LNCaP clone FGC (cell line): ENCODE data around the gene SOX18.

Experiments
- DNase-seq: peaks from one replicate; pipeline ENCODE4 v3.0.0-alpha.2; 2011; ENCODE audit warnings: low read depth
- H3K4me3 ChIP-seq: 2 replicates; pipeline ENCODE4 v1.5.1; 2011; ENCODE audit warnings: mild to moderate bottlenecking, low read depth, low read length, control low read depth
- CTCF ChIP-seq: IDR thresholded peaks from 2 replicates; pipeline ENCODE4 v1.5.1; 2012; ENCODE audit warnings: mild to moderate bottlenecking; ENCODE audit not compliant: control insufficient read depth, insufficient read depth; ENCODE audit errors: extremely low read depth

SOX18 gene

GRCh38 chr20:64029293-64030117 is 19.9 kb downstream of the SOX18 start:
- no peak for DNase-seq
- no peak for TF ChIP-seq CTCF
- H3K4me3 ChIP-seq = no peak overlapping the region

DNA sequence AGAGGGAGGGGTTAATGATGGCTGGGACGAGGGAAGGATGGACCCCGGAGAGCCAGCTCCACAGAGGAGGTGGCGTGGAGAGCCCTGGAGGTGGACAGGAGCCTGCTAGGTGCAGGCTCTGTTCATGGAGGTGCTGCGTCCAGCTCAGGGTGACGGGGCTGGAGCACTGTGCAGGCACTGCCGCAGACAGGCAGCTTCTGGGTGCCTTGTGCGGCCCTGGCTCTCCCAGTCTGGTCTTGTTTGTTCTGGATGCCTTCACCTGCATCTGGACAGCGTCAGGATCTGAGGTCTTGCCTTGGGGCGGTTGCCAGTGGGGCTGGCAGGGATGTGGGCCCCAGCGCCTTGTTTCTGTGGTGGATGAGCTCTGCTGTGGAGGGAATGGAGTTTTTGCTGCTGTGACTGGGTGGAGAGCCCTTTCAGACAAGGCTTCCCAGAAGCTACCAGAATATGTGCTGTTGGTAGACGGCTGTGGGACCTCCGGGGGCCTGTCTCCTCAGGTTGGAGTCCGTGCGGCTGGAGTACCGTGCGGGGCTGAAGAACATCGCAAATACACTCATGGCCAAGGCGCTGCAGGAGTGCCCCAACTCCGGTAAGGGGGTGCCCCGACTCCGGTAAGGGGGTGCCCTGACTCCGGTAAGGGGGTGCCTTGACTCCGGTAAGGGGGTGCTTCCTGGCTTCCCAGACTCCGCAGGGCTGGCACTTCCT is 21.3 kb downstream of the SOX18 start:
- no peak overlapping the region for H3K4me3 ChIP-seq
- no peak for TF ChIP-seq CTCF
- DNase-seq = no peak

- H3K4me3 ChIP-seq = no peak overlapping the region
- no peak for TF ChIP-seq CTCF
- DNase-seq = no peak
These were observed 23.5 kb downstream of the SOX18 start for GRCh38 chr20:64025826-64026412.

GRCh38 chr20:64025101-64025825 is 24.2 kb downstream of the SOX18 start:
- H3K4me3 ChIP-seq = no peak overlapping the region
- DNase-seq = no peak
- TF ChIP-seq CTCF = no peak

- no peak for DNase-seq
- TF ChIP-seq CTCF = no peak
- no peak overlapping the region for H3K4me3 ChIP-seq
These were observed 25.1 kb downstream of the SOX18 start for GRCh38 chr20:64024141-64024990.
